ENCODE results near the gene TRMU. TPM values are rescaled to one million over a fixed set of nuclear protein-coding genes. Genes with fewer than 3 reads are reported as not detected.
"Not testable (repeated sequence)": the region's sequence is repeated elsewhere in the genome, so short reads cannot be mapped to it uniquely, and the experiment has no call there.

TRMU gene
- total RNA-seq, 2 experiments from 2014 or later, result 66.8 to 71.7 TPM

GRCh38 chr22:46397514-46397913, 62.0 kb downstream of the TRMU start:
- Mint-ChIP-seq H3K27me3 (no peaks in the 10 kb centered on the region), H3K4me1 (no peaks in the 10 kb centered on the region), H3K27ac (no peak overlapping the region), H3K36me3 (ENCODE audit: low read depth) (no peaks in the 10 kb centered on the region), H3K9me3 (no peaks in the 10 kb centered on the region), H3K4me3 (no peak overlapping the region)
- ChIA-PET CTCF (interaction anchor here (1.0 to 2.2 kb wide), 2 partner anchors 30 to 144 kb away, joined by 3 to 6 read pairs; no protein-coding TSS in a partner anchor), POLR2A (no interaction called here)
- no peak for DNase-seq

GRCh38 chr22:46397951-46398350, 62.4 kb downstream of the TRMU start:
- Mint-ChIP-seq H3K4me1 (no peaks in the 10 kb centered on the region), H3K4me3 (no peak overlapping the region), H3K9me3 (no peaks in the 10 kb centered on the region), H3K36me3 (ENCODE audit: low read depth) (no peaks in the 10 kb centered on the region), H3K27ac (no peak overlapping the region), H3K27me3 (peaks cover 4% of the 10 kb centered on the region)
- DNase-seq, result no peak
- POLR2A ChIA-PET, result no interaction called here
- CTCF ChIA-PET, result interaction anchor here (1.0 to 2.2 kb wide), 2 partner anchors 30 to 144 kb away, joined by 3 to 6 read pairs; no protein-coding TSS in a partner anchor

- Mint-ChIP-seq H3K4me1 (peaks cover 3% of the 10 kb centered on the region), H3K4me3 (no peak overlapping the region), H3K27me3 (peaks cover 6% of the 10 kb centered on the region), H3K9me3 (no peaks in the 10 kb centered on the region), H3K27ac (no peak overlapping the region), H3K36me3 (ENCODE audit: low read depth) (no peaks in the 10 kb centered on the region)
- DNase-seq, result no peak
- ChIA-PET POLR2A (no interaction called here), CTCF (no interaction called here)
Observed at GRCh38 chr22:46399251-46400024, 63.9 kb downstream of the TRMU start.

- ChIA-PET CTCF (interaction anchor here (1.2 kb wide), 1 partner anchor 34 kb away, joined by 3 read pairs; no protein-coding TSS in a partner anchor), POLR2A (no interaction called here)
- no peaks in the 10 kb centered on the region for H3K36me3 Mint-ChIP-seq (ENCODE audit: low read depth)
- no peaks in the 10 kb centered on the region for H3K9me3 Mint-ChIP-seq
- peaks cover 6% of the 10 kb centered on the region for H3K27me3 Mint-ChIP-seq
- H3K4me3 Mint-ChIP-seq, result no peak overlapping the region
- no peak for DNase-seq
- H3K27ac Mint-ChIP-seq, result no peak overlapping the region
- H3K4me1 Mint-ChIP-seq, result peaks cover 3% of the 10 kb centered on the region
Observed at GRCh38 chr22:46401370-46401769, 65.9 kb downstream of the TRMU start.

- Mint-ChIP-seq H3K4me1 (peaks cover 3% of the 10 kb centered on the region), H3K27me3 (peaks cover 6% of the 10 kb centered on the region), H3K27ac (no peak overlapping the region), H3K9me3 (no peaks in the 10 kb centered on the region), H3K36me3 (ENCODE audit: low read depth) (no peaks in the 10 kb centered on the region), H3K4me3 (no peak overlapping the region)
- CTCF ChIA-PET, result interaction anchor here (0.6 kb wide), 1 partner anchor 34 kb away, joined by 3 read pairs; no protein-coding TSS in a partner anchor
- POLR2A ChIA-PET, result no interaction called here
- DNase-seq, result no peak
Observed at GRCh38 chr22:46402505-46402904, 67.0 kb downstream of the TRMU start.

GRCh38 chr22:46403880-46404279, 68.4 kb downstream of the TRMU start:
- H3K36me3 Mint-ChIP-seq (ENCODE audit: low read depth); H3K4me3 Mint-ChIP-seq; DNase-seq; H3K9me3 Mint-ChIP-seq; POLR2A ChIA-PET; H3K4me1 Mint-ChIP-seq; H3K27me3 Mint-ChIP-seq; H3K27ac Mint-ChIP-seq: not testable (repeated sequence)
- CTCF ChIA-PET, result interaction anchor here (0.7 to 1.2 kb wide), 2 partner anchors 36 to 48 kb away, joined by 3 to 5 read pairs; no protein-coding TSS in a partner anchor

GRCh38 chr22:46405901-46406300, 70.4 kb downstream of the TRMU start:
- POLR2A ChIA-PET, result no interaction called here
- no peak overlapping the region for H3K27ac Mint-ChIP-seq
- peaks cover 3% of the 10 kb centered on the region for H3K4me1 Mint-ChIP-seq
- CTCF ChIA-PET, result no interaction called here
- no peak for DNase-seq
- H3K9me3 Mint-ChIP-seq, result no peaks in the 10 kb centered on the region
- no peak overlapping the region for H3K4me3 Mint-ChIP-seq
- H3K27me3 Mint-ChIP-seq, result peaks cover 6% of the 10 kb centered on the region
- H3K36me3 Mint-ChIP-seq (ENCODE audit: low read depth), result no peaks in the 10 kb centered on the region

- Mint-ChIP-seq H3K36me3 (ENCODE audit: low read depth) (no peaks in the 10 kb centered on the region), H3K4me1 (peaks cover 3% of the 10 kb centered on the region), H3K27me3 (peaks cover 6% of the 10 kb centered on the region), H3K9me3 (no peaks in the 10 kb centered on the region), H3K27ac (no peak overlapping the region), H3K4me3 (no peak overlapping the region)
- DNase-seq, result no peak
- POLR2A ChIA-PET, result no interaction called here
- CTCF ChIA-PET, result no interaction called here
Observed at GRCh38 chr22:46406349-46406748, 70.8 kb downstream of the TRMU start.

- Mint-ChIP-seq H3K27ac (no peak overlapping the region), H3K4me3 (no peak overlapping the region), H3K27me3 (peaks cover 6% of the 10 kb centered on the region), H3K4me1 (peaks cover 3% of the 10 kb centered on the region), H3K9me3 (no peaks in the 10 kb centered on the region), H3K36me3 (ENCODE audit: low read depth) (no peaks in the 10 kb centered on the region)
- POLR2A ChIA-PET, result no interaction called here
- CTCF ChIA-PET, result no interaction called here
- no peak for DNase-seq
Observed at GRCh38 chr22:46406791-46407190, 71.3 kb downstream of the TRMU start.

Other genes with a start within 250 kb of the TRMU start
- gene PPARA, start 185.2 kb upstream of the TRMU start, total RNA-seq, result 10 to 100 TPM; 12.9 to 13.4 TPM
- gene CDPF1, start 85.4 kb upstream of the TRMU start, total RNA-seq, result 10 to 100 TPM in 1 of 2 experiments, 1 to 10 TPM in 1; 9.6 to 11.8 TPM
- gene PKDREJ, start 72.4 kb upstream of the TRMU start, total RNA-seq, result not detected
- gene TTC38, start 67.7 kb upstream of the TRMU start, total RNA-seq, result 10 to 100 TPM; 17.8 to 20.7 TPM
- gene GTSE1, start 38.8 kb upstream of the TRMU start, total RNA-seq, result 10 to 100 TPM; 67.6 to 76.2 TPM
- under 1 TPM; 0.10 to 0.13 TPM for gene CELSR1, start 201.9 kb downstream of the TRMU start, total RNA-seq